ENCODE results near the gene REG1B. TPM values are rescaled to one million over a fixed set of nuclear protein-coding genes. Genes with fewer than 3 reads are reported as not detected.

Gene REG1B
- total and polyA plus RNA-seq, 2 of the 4 experiments (the other 2 are of a cell fraction), result not detected

DNA sequence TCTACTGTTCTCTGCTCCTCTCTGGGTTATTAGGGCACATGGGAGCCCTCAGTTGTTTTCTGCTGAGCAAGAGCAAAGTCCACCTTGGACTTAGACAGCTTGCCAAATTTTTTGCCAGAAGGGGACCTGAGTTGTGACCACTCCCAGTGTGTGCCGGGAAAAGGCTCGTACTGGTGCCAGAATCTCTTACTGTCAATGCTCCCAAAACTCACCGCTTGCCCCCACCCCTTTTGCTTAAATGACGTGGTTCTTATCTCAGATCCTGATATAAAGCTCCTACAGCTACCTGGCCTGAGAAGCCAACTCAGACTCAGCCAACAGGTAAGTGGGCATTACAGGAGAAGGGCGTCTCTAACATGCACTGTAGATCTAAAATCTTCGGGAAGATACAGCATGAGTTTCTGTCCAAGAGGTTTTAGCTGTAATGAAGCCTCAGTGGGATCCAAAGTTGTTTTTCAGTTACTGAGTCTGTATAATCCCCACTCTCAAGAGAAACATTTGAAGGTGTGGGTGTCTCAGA lies 32.5 kb upstream of the REG1B start, which contains the start of gene REG1A:
Gene REG1A (plus strand): TSS at position 295 of the 520 bp plus-strand sequence. CDS start 374 bp downstream, outside the sequence.
- H3K9me3 ChIP-seq (ENCODE audit: control insufficient read depth, insufficient read depth, low read length), result peaks cover 7% of the 10 kb centered on the region
- no peaks in the 10 kb centered on the region for H3K79me1 ChIP-seq (ENCODE audit: low read depth in 1 of 2, low read length in 2 of 2)
- BruUV-seq (replicated peaks), result no TSS peak
- H3K36me3 ChIP-seq (ENCODE audit: control insufficient read depth, insufficient read depth, low read length), result no peaks in the 10 kb centered on the region
- WGBS, 2 experiments (ENCODE audit: extremely low coverage in 2 of 2, insufficient read length in 1 of 2), result no CpG with 5 or more reads among the region's 6 CpGs
- H2BK20ac ChIP-seq (ENCODE audit: low read depth, low read length), result no peak within 1 kb of the TSS
- H3K9ac ChIP-seq (ENCODE audit: low read depth, low read length), result no peak within 1 kb of the TSS
- H2AK9ac ChIP-seq (replicated peaks; ENCODE audit: low read depth, low read length, poor library complexity), result no peak within 1 kb of the TSS
- ChIA-PET POLR2A (ENCODE audit: unreplicated experiment) (no interaction called here), CTCF (interaction anchor here (0.7 kb wide), 1 partner anchor 17 kb away, joined by 3 read pairs; no protein-coding TSS in a partner anchor)
- H2BK5ac ChIP-seq (ENCODE audit: low read depth, low read length, poor library complexity, severe bottlenecking), result no peak within 1 kb of the TSS
- H3K56ac ChIP-seq (ENCODE audit: extremely low read depth, insufficient read depth, low read length), result no peak within 1 kb of the TSS
- no peak within 1 kb of the TSS for H3K18ac ChIP-seq (ENCODE audit: low read depth, low read length)
- ATAC-seq (ENCODE audit: low read depth) (no peak), DNase-seq (no peak)
- H3K4me1 ChIP-seq (ENCODE audit: control insufficient read depth, insufficient read depth, low read length), result no peaks in the 10 kb centered on the region
- no peak within 1 kb of the TSS for H3K4ac ChIP-seq (ENCODE audit: low read depth, low read length)
- intact Hi-C loops (cut with micrococcal nuclease) (no loop called here), dilution Hi-C loops (cut with HindIII; ENCODE audit: low sequenced_read_pairs, unreplicated experiment) (no loop called here), in situ Hi-C loops (cut with MboI; ENCODE audit: low sequenced_read_pairs) (no loop called here)
- no peak within 1 kb of the TSS for H3K27ac ChIP-seq (ENCODE audit: insufficient read depth, low read length)
- H4K5ac ChIP-seq (ENCODE audit: low read depth, low read length), result no peak within 1 kb of the TSS
- no peak within 1 kb of the TSS for H2BK120ac ChIP-seq (ENCODE audit: low read depth, low read length)
- no peak within 1 kb of the TSS for H3K4me3 ChIP-seq (ENCODE audit: insufficient read depth, low read depth, low read length)
- no peak within 1 kb of the TSS for H2AK5ac ChIP-seq (ENCODE audit: low read depth, low read length)
- H4K91ac ChIP-seq (ENCODE audit: insufficient read depth, low read depth, low read length), result no peak within 1 kb of the TSS
- no peak within 1 kb of the TSS for H3K4me2 ChIP-seq (ENCODE audit: low read depth, low read length)
- H2AFZ ChIP-seq (replicated peaks; ENCODE audit: low read length, poor library complexity), result no peak within 1 kb of the TSS
- no peak within 1 kb of the TSS for H2BK15ac ChIP-seq (ENCODE audit: low read depth, low read length)
- TF ChIP-seq NFE2L2 (IDR thresholded peaks at IDR 0.05; ENCODE audit: low read depth, low read length) (no peak), MAZ (IDR thresholded peaks at IDR 0.05; ENCODE audit: borderline replicate concordance, low read depth, low read length) (no peak), CHD1 (IDR thresholded peaks at IDR 0.05; ENCODE audit: low read depth, low read length) (no peak)
- H3K9me1 ChIP-seq (ENCODE audit: insufficient read depth, low read length), result no peaks in the 10 kb centered on the region
- no peaks in the 10 kb centered on the region for H4K20me1 ChIP-seq (ENCODE audit: insufficient read depth, low read length)
- H3K14ac ChIP-seq (replicated peaks; ENCODE audit: low read depth, low read length), result no peak within 1 kb of the TSS
- no peak within 1 kb of the TSS for H4K8ac ChIP-seq (ENCODE audit: low read depth in 2 of 2, low read length in 2 of 2)
- no peak within 1 kb of the TSS for H3K23ac ChIP-seq (ENCODE audit: low read depth, low read length)
- H3K27me3 ChIP-seq (ENCODE audit: control insufficient read depth, insufficient read depth, low read length), result no peaks in the 10 kb centered on the region
